Measurements from ENCODE around the gene AIFM1. TPM values are rescaled to one million over a fixed set of nuclear protein-coding genes. Genes with fewer than 3 reads are reported as not detected.

The AIFM1 gene
- total RNA-seq, 2 donors from 2014 or later, result 83.1 to 99.9 TPM

DNA sequence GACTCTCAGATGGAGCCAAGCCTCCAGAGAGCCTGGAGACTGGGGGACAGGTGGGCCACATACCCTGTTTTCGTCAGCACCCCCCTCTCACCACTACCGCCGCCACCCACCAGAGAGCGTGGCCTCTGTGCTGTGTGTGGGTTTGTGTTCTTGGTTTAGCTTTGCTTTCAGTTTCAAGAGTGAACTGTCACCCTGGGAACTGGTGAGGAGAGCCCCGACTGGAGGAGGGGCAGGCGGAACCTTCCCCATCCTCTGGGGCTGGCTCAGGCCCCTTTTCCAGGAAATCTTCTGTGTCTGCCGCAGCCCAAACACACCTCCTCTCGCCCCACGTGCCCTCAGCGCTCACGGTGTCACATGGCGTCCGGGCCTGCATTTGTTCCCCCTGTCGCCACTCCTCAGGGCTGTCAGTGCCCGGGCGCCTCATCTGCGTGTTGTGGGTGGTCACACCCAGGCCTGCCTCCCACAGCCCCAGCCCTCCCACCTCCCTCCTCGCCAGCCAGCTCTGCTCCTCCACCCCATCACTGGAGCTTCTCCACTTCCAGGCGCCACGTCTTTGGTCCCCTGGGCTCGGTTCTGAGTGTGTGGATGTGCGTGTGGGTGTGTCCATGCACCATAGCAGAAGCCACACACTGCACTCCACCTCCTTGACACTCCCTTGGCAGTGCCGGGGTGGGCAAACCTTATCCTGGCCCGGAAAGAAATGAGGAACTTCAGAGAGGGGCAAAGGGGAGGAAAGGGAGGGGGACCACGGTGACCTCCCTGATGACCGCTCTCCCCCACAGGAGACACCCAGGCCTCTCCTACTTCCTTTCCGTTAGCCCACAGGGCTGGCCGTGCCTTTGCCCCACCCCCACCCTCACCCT is 83.2 kb downstream of the AIFM1 start:
- ATAC-seq (peak; percentile 54 to 72), DNase-seq (peak; percentile 48)
- intact Hi-C loops (cut with DNase I), result loop anchor here in 1 of 2 donors (5.0 kb wide), 1 partner anchor 110 kb away; no protein-coding TSS in a partner anchor

- intact Hi-C loops (cut with DNase I), result loop anchor here in 1 of 2 donors (5.0 kb wide), 1 partner anchor 111 kb away; no protein-coding TSS in a partner anchor
- DNase-seq (no peak), ATAC-seq (no peak)
These were observed 84.1 kb downstream of the AIFM1 start for GRCh38 chrX:130081421-130082045.

DNA sequence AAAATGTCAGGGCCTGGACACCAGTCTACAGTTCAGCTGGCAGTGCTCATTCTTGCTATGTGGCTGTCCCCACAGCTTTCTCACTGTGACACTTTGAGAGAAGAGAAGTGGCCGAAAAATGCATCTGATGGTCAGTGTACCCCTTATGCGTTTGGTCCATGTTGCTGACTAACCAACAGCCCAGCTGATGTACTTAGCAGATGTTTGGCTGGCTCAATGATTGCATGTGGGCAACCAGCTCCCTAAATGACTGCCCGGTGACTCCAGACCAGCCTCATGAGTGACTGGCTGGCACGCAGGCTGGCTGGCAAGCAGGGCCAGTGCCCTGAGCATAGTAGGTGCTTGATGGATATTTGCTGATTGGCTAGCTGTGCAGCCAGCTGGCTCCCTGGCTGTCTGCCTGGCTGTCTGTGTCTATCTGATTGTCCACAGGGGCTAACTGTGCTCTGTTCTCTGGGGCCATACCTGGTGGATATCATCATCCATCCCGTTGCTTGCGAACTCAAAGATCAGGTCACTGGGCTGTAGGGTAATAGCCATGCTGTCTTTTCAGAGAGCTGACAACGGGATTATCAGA is 84.8 kb downstream of the AIFM1 start:
- DNase-seq (no peak), ATAC-seq (no peak)
- intact Hi-C loops (cut with DNase I), result loop anchor here in 1 of 2 donors (5.0 kb wide), 1 partner anchor 111 kb away; no protein-coding TSS in a partner anchor

- peak; percentile 40 to 52 for ATAC-seq
- intact Hi-C loops (cut with DNase I), result loop anchor here (2.0 to 10.0 kb wide), 4 partner anchors 42 to 113 kb away; no protein-coding TSS in a partner anchor
- peak; percentile 58 for DNase-seq
These were observed 85.7 kb downstream of the AIFM1 start for GRCh38 chrX:130079824-130080406.

Other genes starting within 250 kb of the AIFM1 start
- gene BCORL1, start 183.2 kb downstream of the AIFM1 start, total RNA-seq, result 10 to 100 TPM in 1 of 2 donors, 1 to 10 TPM in 1; 7.5 to 11.3 TPM
- gene ELF4, start 55.3 kb downstream of the AIFM1 start, total RNA-seq, result 1 to 10 TPM; 4.2 to 6.4 TPM
- 10 to 100 TPM in 1 of 2 donors, 1 to 10 TPM in 1; 3.8 to 19.2 TPM for gene RAB33A, start 6.1 kb upstream of the AIFM1 start, total RNA-seq
- 1 to 10 TPM; 2.1 to 2.3 TPM for gene ZNF280C, start 103.1 kb upstream of the AIFM1 start, total RNA-seq
- 1 to 10 TPM; 5.5 to 6.5 TPM for gene SLC25A14, start 174.1 kb upstream of the AIFM1 start, total RNA-seq
- gene GPR119, start 219.8 kb upstream of the AIFM1 start, total RNA-seq, result not detected
- 10 to 100 TPM; 11.5 to 12.8 TPM for gene RBMX2, start 236.1 kb upstream of the AIFM1 start, total RNA-seq